ENCODE results near the gene TBL1Y. TPM values are rescaled to one million over a fixed set of nuclear protein-coding genes. Genes with fewer than 3 reads are reported as not detected.

Gene TBL1Y
- total RNA-seq, 4 donors from 2014 or later, result 0.33 to 1.2 TPM; not detected in 2

GRCh38 chrY:7007911-7008310 is 97.4 kb downstream of the TBL1Y start:
- intact Hi-C loops (cut with DNase I), result no loop called here

GRCh38 chrY:7008578-7009355 is 98.3 kb downstream of the TBL1Y start:
- no peak overlapping the region for H3K27ac ChIP-seq (replicated peaks in 1 of 4)
- no peak overlapping the region for H3K4me3 ChIP-seq
- no peak for TF ChIP-seq EP300 (IDR thresholded peaks at IDR 0.05)
- TF ChIP-seq POLR2AphosphoS5 (IDR thresholded peaks at IDR 0.05), result no peak
- TF ChIP-seq CTCF (IDR thresholded peaks at IDR 0.05), result no peak
- no peak for TF ChIP-seq POLR2A (IDR thresholded peaks at IDR 0.05; ENCODE audit: low read depth)
- no peaks in the 10 kb centered on the region for H3K9me3 ChIP-seq
- intact Hi-C loops (cut with DNase I), result no loop called here
- no peaks in the 10 kb centered on the region for H3K36me3 ChIP-seq
- no peak for DNase-seq (ENCODE audit: extremely low spot score)
- no peaks in the 10 kb centered on the region for H3K27me3 ChIP-seq
- H3K4me1 ChIP-seq, result no peaks in the 10 kb centered on the region
- no CpG with 5 or more reads among the region's 6 CpGs for WGBS

More at GRCh38 chrY:7007911-7008310, 97.4 kb downstream of the TBL1Y start:
- Histone ChIP-seq H3K4me1 (no peaks in the 10 kb centered on the region), H3K36me3 (no peaks in the 10 kb centered on the region), H3K27ac (replicated peaks in 1 of 4) (no peak overlapping the region), H3K4me3 (no peak overlapping the region), H3K9me3 (no peaks in the 10 kb centered on the region), H3K27me3 (no peaks in the 10 kb centered on the region)
- no peak for TF ChIP-seq EP300 (IDR thresholded peaks at IDR 0.05)
- no peak for TF ChIP-seq POLR2AphosphoS5 (IDR thresholded peaks at IDR 0.05)
- TF ChIP-seq POLR2A (IDR thresholded peaks at IDR 0.05; ENCODE audit: low read depth), result no peak
- TF ChIP-seq CTCF (IDR thresholded peaks at IDR 0.05), result no peak
- DNase-seq (ENCODE audit: extremely low spot score), result no peak
- no CpG with 5 or more reads among the region's 1 CpG for WGBS

- intact Hi-C loops (cut with DNase I), result no loop called here
- Histone ChIP-seq H3K27ac (replicated peaks in 1 of 4) (no peak overlapping the region), H3K27me3 (no peaks in the 10 kb centered on the region), H3K36me3 (no peaks in the 10 kb centered on the region), H3K9me3 (no peaks in the 10 kb centered on the region), H3K4me1 (no peaks in the 10 kb centered on the region), H3K4me3 (no peak overlapping the region)
- TF ChIP-seq POLR2AphosphoS5 (IDR thresholded peaks at IDR 0.05) (no peak), EP300 (IDR thresholded peaks at IDR 0.05) (no peak), CTCF (IDR thresholded peaks at IDR 0.05) (no peak), POLR2A (IDR thresholded peaks at IDR 0.05; ENCODE audit: low read depth) (no peak)
- no peak for DNase-seq (ENCODE audit: extremely low spot score)
- no CpG with 5 or more reads among the region's 2 CpGs for WGBS
Observed at GRCh38 chrY:7013051-7013450, 102.6 kb downstream of the TBL1Y start.

GRCh38 chrY:7016521-7016920 is 106.0 kb downstream of the TBL1Y start:
- Histone ChIP-seq H3K36me3 (no peaks in the 10 kb centered on the region), H3K4me3 (no peak overlapping the region), H3K27me3 (no peaks in the 10 kb centered on the region), H3K4me1 (no peaks in the 10 kb centered on the region), H3K27ac (replicated peaks in 1 of 4) (no peak overlapping the region), H3K9me3 (no peaks in the 10 kb centered on the region)
- intact Hi-C loops (cut with DNase I), result no loop called here
- no peak for TF ChIP-seq POLR2A (IDR thresholded peaks at IDR 0.05; ENCODE audit: low read depth)
- TF ChIP-seq POLR2AphosphoS5 (IDR thresholded peaks at IDR 0.05), result no peak
- no peak for TF ChIP-seq EP300 (IDR thresholded peaks at IDR 0.05)
- DNase-seq (ENCODE audit: extremely low spot score), result no peak
- no CpG with 5 or more reads among the region's 4 CpGs for WGBS

- Histone ChIP-seq H3K4me1 (no peaks in the 10 kb centered on the region), H3K36me3 (no peaks in the 10 kb centered on the region), H3K9me3 (no peaks in the 10 kb centered on the region), H3K27me3 (no peaks in the 10 kb centered on the region), H3K4me3 (no peak overlapping the region), H3K27ac (replicated peaks in 1 of 4) (no peak overlapping the region)
- intact Hi-C loops (cut with DNase I), result no loop called here
- no CpG with 5 or more reads among the region's 6 CpGs for WGBS
- TF ChIP-seq CTCF (IDR thresholded peaks at IDR 0.05), result no peak
- TF ChIP-seq POLR2A (IDR thresholded peaks at IDR 0.05; ENCODE audit: low read depth), result no peak
- no peak for TF ChIP-seq POLR2AphosphoS5 (IDR thresholded peaks at IDR 0.05)
- TF ChIP-seq EP300 (IDR thresholded peaks at IDR 0.05), result no peak
- no peak for DNase-seq (ENCODE audit: extremely low spot score)
Observed at GRCh38 chrY:7017244-7018080, 107.0 kb downstream of the TBL1Y start.

Measured in esophagus muscularis mucosa (tissue), 4 donors.